Activated effector memory CD4-positive, alpha-beta T cell treated with Interleukin-2 at 50 U/mL for 16 hours (primary cell): ENCODE measurements around the gene ZNF750.

Source experiments
- DNase-seq: peaks from one replicate; pipeline ENCODE4 v3.0.0-alpha.2; 2020

The ZNF750 gene

DNA sequence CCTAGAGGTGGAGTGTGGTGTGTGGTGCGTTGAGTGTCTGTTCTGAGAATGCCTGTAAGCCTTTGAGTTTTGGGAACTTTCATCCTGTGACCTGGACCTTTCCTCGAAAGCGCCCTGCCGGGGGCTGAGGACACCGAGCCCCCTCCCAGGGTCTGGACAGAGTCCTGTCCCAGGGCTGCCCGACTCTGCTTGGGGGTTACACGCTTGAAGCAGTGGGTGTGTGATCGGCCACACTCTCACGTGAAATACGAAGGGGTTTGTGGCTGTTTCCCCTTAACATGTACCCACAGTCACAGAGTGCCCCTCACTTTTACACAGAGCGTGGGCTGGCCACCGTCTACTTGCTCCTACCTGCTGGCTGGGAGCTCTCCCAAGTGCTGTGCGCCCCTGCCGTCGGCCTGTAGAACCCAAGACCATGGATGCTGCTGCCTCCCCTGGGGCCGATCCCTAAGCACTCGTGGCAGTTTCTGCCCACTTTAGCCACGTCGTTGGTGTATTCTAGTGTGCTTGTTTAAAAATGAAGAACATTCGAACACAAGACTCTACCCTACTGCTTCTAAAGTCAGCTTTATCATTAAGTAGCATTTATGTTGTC, 6.8 kb downstream of the ZNF750 start:
- DNase-seq: no peak

DNA sequence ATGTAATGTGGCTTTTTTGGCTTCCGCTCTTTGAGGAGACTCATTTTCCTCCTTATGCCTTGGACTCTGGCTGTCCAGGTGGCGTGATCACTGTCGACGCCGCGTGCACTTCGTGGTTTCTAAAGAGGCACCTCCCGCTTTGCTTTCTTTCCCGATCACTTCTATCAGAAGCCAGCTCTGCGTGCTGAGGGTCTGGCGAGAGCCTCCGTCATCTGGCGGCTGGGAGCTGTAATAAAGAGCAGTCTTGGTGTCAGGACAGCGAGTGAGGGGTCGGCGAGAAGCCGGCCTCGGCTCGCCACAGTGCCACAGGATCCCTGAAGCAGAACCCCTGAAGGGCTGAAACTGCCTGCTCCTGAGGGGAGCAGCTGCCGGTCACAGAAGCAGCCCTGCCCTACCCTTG, 7.4 kb downstream of the ZNF750 start:
- DNase-seq: no peak

DNA sequence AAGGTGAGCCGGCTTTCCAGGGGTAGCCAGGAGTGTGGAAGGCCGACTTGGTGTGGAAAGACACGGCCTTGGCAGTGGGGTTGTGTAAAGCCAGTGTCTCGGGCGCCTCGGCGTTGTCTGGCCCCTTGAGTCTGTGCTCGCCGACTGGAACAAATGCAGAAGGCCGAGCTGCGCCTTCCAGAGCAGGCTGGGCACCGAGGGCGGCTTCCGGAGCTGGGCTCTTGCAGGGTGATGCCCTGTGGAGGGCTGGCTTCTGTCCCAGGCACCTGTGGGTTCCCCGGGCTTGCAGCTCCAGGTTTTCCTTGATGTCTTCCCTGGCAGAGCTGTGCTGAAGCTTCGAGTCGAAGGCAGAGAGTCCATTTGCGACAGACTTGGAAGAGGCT, 8.0 kb downstream of the ZNF750 start:
- DNase-seq: no peak

DNA sequence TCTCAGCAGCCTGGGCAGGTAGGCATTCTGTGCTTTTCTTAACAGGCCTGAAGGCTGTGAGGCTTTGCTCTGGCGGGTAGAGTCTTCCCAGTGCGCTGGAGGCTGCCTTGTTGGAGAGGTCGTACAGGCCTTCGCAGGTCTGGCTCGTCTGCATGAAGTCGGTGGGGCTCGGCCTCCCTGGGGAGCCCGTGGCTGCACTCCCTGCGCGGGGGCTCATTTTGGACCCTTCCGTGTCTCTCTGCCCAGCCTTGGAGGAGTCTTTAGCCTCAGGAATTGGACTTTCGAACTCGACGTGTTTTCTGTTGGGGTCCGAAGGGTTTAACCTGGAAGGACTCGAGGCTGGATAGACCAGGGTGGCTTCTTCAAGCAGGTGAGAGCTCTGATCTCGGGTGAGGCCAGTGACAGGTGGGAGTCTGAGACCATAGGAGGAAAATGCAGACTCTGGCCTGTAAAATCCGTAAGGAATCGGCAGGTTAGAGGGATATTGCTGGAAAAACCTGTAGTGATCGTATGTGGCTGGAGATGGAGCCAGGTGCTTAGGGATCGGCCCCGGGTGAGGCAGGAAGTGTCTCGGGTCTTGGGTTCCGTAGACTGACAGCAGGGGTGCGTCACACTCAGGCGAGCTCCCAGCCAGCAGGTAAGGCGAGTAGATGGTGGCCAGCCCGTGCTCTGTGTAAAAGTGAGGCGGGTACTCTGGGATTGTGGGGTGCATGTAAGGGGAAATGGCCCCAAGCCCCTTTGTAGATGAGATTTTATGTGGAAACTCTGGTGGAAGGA, 8.6 kb downstream of the ZNF750 start:
- DNase-seq: no peak

DNA sequence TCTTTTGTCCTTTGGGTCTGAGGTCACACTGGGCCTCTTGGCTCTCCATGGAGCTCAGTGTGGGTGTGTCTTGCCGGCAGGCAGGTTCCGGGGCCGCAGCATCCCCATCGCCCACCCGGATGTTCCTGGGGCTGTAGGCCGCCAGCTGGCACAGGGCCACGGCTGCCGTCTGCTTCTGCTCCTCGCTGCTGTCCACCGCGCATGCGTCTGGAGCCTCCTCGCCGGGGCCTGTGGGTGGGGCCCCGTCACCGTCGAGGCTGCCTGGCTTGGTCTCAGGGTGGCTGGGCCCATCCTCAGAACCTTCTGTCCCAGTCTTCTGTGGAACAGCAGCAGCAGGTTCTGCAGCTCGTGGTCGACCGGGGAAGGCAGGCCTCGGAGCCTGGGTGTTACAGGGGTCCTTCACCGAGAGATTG, 9.6 kb downstream of the ZNF750 start:
- no peak for DNase-seq

DNA sequence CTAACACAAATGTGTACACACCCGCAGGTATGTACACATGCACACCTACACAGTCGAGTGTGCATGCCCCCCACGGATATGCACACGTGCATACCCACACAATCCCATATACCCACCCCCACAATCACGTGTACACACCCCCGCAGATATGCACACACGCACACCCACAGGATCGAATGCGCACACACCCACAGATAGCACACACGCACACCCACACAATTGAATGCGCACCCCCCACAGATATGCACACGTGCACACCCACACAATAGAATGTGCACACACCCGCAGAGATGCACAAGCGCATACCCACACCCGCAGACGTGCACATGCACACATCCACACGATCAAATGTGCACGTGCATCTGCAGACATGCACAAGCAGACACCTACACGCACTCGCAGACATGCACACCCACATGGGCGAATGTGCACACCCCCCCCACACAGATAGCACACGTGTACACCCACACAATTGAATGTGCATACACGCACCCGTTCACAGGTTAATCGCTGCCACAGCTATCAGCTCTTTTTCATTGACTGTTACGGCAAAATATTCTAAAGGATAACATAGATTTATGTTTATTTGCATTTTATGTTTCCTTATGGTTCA, 10.8 kb downstream of the ZNF750 start:
- no peak for DNase-seq

DNA sequence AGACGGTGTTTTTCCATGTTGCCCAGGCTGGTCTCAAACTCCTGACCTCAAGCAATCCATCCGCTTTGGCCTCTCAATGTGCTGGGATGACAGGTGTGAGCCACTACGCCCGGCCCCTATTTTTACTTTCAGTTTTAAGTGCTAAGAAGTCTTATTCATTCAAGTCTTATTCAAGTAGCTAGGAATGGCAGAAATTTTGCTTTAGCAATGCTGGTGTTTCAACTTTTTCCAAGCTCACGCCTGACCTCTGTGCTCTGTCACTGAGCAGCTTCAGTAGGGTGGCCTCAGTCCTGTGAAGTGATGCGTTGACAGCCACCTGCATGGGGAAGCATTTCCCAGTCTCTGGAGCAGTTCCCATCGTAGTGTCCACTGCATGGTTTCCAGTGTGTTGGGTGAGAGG, 12.9 kb downstream of the ZNF750 start:
- DNase-seq: no peak

DNA sequence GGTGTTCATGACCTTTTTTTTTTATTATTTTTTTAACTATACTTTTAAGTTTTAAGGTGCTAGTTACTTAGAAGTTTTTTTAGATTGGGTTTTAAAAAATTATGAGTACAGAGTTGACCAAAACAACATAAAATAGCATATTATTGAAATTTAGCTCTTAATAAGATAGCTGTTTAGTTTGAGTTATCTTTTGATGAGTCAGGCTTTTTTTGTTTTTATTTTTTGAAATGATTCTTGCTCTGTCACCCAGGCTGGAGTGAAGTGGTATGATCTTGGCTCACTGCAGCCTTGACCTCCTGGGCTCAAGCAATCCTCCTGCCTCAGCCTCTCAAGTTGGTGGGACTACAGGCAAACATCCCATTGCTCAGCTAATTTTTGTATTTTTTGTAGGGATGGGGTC, 13.6 kb downstream of the ZNF750 start:
- no peak for DNase-seq

DNA sequence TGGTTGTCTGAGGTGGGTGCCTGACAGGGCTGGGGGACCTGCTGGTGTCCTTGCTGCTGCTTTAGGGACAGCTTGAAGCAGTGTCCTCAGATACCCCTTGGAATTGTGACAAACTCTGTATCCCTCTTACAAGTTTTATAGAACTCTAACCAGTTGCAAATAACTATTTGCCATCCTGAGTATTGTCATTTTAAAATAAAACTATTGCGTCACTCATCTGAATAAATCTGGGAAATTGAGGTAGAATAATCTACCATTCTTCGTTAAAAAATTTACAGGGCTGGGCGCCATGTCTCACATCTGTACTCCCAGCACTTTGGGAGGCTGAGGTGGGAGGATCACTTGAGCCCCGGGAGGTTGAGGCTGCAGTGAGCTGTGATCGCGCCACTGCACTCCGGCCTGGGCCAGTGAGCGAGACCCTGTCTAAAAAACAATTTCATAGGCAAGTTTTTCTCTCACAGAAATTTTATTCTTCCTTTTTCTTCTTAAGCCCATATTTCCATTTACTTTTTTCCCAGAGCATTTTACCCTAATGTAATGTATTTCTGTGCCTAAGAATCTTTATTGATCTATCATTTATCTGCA, 14.2 kb downstream of the ZNF750 start:
- no peak for DNase-seq

DNA sequence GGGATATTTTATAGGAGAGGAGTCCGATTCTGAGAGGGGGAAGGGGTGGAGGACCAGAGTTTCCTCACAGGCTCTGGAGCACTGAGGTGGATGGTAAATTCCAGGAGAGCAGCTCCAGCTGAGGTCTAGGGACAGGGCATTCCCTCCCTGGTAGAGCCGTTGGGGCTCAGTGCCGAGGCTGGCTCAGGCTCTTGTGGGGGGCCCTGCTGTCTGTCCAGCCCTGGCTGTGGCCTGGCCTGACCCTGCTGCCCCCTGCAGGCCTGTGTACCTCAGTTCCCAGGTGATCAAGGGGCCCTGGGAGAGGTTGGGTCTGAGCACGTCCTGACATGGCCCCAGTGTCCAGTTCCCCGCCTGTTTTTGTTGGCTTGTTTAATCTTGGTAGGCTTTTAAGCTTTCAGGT, 16.8 kb downstream of the ZNF750 start:
- DNase-seq: no peak

DNA sequence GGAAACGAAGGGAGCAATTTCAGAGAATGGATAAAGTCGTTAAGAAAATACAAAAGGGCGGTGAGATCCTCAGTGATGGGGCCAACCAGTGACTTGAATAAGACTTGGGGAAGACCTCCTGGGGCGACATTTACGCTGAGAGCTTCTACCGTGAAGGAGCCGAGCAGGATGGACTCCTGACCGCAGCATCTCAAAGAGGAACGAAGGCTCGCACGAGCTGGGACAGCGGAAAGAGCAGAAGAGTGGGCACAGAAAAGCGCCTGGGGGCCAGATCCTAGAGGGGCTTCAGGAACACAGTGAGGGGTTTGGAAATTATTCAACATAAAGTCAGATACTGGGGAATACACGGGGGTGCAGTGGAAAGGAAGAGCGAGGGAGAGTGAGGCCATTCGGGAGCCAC, 17.5 kb downstream of the ZNF750 start:
- no peak for DNase-seq

DNA sequence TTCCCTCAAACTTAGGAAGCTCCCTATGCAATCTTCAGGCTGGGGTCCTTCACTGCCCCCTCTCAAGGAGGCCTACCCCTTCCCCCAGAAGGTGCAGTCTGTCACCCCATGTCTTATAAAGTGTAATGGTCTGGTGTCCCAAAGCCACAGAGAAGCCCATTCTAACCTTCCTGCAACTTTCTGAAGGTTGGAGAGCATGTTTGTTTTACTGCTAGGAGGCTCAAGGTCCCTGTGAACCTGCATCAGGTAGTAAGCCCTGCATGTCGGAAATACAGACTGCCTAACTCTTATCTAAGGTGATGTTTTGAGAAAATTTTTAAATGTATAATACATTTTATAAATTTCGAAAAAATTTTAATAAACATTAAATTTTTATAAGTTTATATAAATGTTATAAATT, 18.3 kb downstream of the ZNF750 start:
- no peak for DNase-seq

DNA sequence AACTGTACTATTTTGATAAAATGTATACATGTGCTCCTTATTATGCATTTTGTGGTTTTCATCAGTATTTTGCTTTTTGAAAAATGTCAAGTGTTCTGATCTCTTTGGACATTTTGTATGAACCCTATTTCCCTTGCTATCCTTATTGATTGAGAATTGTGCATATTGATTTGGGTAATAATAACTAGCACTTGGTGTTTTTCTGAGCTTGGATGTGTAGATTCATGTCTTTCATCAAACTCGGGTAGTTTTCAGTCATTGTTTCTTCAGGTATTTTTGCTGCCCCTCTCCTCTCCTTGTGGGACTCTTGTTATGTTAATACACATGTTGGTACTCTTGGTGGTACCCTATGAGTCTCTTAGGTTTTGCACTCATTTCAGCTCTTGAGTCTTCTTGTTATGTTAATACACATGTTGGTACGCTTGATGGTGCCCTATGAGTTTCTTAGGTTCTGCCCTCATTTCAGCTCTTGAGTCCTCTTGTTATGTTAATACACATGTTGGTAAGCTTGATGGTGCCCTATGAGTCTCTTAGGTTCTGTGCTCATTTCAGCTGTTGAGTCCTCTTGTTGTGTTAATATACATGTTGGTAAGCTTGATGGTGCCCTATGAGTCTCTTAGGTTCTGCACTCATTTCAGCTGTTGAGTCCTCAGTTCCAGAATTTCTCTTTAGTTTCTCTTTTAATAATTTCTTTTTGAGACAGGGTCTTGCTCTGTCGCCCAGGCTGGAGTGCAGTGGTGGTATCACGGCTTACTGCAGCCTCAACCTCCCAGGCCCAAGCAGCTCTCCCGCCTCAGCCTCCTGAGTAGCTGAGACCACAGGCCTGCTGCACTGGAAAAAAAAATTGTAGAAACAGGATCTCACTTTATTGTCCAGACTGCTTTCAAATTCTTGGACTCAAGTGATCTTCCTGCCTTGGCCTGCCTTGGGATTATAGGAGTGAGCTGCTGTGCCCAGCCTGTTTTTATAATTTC, 19.3 kb downstream of the ZNF750 start:
- no peak for DNase-seq

DNA sequence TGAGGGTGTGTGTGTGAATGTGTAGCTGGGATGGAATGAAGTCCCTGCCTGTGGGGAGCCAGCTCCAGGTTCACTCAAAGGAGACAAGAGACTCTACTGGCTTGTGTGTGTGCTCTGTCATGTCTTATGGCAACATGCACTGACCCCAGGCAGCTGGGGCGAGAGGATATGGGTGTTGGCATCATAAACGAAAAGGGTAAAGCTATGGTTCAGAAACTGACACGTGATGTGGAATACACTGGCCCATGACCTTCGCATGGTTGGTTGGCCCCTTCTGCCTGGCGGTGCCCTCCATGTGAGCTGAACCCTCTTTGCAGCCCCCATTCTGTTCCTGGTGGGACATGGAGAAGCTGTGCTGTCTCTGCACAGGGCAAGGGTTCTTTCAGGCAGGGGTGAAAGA, 21.9 kb downstream of the ZNF750 start:
- no peak for DNase-seq

DNA sequence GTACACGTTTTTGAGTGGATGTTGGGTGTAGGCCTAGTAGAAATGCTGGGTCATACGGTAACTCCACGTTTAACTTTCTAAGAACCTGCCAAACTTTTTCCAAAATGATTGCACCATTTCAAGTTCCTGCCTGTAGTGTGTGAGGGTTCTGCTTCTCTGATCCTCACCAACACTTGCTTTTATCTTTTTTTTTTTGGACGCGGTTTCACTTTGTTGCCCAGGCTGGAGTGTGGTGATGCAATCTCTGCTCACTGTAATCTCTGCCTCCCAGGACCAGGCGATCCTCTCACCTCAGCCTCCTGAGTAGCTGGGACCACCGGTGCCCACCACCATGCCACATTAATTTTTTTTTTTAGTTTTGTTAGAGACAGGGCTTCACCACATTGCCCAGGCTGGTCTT, 23.5 kb downstream of the ZNF750 start:
- DNase-seq: no peak

DNA sequence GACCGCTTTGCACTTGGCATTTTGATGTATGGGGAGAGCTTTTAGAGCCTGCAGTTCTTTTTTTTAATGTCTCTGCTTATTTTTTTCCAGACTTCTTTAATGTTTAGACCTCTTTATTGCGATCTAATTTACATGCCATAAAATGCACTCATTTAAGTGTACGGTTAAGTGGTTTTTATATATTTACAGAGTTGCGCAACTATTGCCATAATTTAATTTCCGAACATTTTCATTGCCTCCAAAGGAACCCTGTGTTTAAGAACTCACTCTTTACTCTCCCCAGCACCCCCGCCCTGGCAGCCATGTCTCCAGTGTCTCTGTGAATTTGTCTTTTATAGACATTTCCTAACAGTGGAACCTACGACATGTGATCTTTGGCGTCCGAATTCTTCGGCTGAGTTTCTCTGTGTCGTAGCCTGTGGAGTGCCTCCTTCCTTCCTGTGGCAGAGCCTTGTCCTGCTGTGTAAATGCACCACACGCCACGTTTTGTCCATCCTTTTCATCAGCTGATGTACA, 24.0 kb downstream of the ZNF750 start:
- DNase-seq: no peak

DNA sequence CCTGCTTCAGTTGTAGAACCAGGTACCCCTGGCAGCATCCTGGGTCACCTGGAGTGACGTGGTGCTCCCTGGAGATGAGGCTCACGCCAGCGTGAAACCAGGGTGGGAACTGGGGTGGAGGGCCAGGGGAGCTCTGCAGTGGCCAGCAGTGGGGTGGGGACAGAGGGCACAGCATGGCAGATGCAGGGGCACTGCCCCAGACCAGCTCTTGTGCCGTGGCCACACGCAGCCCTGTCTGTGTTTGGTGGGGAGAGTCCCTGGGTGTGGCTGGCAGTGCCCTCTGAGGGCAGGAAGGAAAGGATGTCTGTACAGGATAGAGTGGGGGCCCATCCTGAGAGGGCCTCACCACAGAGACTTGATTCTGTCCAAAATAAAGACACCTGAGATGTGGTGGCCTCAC, 24.5 kb downstream of the ZNF750 start:
- no peak for DNase-seq

DNA sequence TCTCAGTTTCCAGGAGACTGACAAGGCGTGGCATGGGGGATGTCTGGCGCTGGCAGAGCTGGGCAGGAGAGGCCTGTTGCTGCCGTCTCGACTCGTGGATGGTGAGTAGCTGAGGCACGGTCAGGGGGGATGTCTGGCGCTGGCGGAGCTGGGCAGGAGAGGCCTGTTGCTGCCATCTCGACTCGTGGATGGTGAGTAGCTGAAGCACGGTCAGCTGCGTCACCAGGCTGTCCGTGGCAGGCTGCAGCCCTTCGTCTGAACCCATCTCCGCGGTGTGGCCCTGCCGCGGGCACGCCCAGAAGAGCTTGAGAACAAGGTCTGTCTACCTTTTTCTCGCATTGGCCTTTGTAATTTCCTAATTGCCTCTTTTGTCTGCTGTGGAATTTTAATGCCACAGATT, 25.0 kb downstream of the ZNF750 start:
- DNase-seq: no peak

DNA sequence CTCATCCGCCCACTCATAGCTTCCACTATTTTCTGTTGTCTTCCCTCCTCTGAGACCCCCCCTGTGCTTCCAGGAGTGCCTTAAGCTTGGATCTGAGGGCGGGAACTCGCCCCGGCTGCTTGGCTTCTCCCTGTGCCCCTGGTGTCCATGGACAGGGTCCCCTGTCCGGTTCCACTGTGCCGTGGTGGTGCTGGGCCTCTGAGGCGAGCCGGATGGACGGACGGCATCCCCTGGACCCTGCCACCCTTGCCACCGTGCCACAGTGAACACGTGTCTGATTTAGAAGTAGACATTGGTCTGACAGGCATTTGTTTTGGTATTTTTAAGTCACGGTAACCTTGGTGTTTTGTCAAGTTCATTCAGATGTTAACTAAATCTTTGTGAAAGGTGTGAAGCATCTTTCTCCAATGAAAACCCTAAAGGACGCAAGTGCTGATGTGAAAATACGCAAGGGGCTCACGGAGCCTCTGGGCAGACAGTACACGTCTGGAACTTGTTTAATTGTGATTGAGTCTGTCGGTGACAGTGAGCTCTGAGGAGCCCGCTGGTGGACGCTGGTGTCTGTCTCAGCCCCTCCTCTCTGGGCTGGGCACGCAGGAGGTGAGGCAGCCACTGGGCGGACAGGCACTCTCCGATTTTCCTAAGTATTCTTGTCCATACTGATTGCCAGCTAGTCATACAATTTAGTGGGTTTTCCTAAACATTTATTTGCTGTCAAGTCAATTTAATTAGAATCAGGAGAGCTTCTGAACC, 26.3 kb downstream of the ZNF750 start:
- DNase-seq: no peak

DNA sequence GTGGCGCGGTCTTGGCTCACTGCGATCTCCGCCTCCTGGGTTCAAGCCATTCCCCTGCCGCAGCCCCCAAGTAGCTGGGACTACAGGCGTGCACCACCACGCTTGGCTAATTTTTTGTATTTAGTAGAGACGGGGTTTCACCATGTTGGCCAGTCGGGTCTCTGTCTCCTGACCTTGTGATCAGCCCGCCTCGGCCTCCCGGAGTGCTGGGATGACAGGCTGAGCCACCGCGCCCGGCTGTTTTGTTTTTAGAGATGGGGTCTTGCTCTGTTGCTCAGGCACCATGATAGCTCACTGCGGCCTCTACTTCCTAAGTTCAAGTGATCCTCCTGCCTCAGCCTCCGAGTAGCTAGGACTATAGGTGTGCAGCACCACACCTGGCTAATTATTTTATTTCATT, 27.2 kb downstream of the ZNF750 start:
- no peak for DNase-seq

DNA sequence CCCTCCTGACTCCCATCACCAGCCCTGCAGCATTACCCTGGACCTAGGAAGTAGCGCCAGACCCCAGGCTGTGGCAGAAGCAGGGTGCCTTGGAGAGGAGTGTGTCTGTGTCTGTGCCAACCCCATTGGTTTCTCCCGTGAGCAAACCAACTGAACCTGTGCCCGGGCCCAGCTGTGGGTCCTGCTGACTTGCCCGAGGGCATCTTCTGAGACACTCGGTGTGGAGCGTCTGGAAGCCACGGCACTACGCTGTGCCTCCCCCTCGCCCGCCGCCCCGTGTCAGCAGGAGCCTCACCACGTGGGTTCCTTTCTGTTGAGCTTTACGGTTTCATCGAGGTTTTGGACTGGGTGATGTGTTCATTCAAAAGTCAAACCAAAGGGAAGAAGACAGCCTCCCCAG, 27.8 kb downstream of the ZNF750 start:
- DNase-seq: no peak
